Astrocyte of the spinal cord (primary cell): ENCODE data around the gene SOX6.

Source experiments
- DNase-seq: peaks from one replicate; pipeline ENCODE4 v3.0.0; 2011; ENCODE audit warnings: low read depth, low spot score
- H3K4me3 ChIP-seq: 2 replicates; pipeline ENCODE4 v1.5.1; 2011; ENCODE audit warnings: low read depth, mild to moderate bottlenecking, low read length, moderate library complexity
- CTCF ChIP-seq: IDR thresholded peaks from 2 replicates; pipeline ENCODE4 v1.5.1; 2012; ENCODE audit warnings: low read depth, mild to moderate bottlenecking, low read length, inconsistent platforms
- in situ Hi-C: cut with HindIII; loops from 2 replicates; pipeline ENCODE4 v1.10.0; 2017; ENCODE audit warnings: low sequenced_read_pairs

SOX6 gene

DNA sequence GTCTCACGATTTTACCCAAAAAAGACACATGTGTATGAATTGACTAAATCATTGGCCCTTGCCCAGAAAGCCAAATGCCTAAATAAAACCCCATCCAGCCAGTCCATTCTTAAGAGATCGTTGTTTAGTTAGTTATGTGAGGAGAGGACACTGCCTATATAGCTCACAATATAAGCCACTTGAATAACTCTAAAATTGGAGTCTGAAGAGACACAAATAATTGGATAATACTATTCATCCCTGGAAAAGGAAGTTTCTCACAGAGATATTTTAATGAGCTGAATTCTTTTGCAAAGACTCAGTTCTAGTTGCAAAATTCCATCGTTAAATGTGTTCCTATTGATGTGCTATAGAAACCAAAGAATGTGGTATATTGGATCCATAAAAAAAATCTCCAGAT is 176.7 kb downstream of the SOX6 start:
- in situ Hi-C loops: no loop called here
- TF ChIP-seq CTCF: no peak
- H3K4me3 ChIP-seq: no peak overlapping the region
- no peak for DNase-seq

DNA sequence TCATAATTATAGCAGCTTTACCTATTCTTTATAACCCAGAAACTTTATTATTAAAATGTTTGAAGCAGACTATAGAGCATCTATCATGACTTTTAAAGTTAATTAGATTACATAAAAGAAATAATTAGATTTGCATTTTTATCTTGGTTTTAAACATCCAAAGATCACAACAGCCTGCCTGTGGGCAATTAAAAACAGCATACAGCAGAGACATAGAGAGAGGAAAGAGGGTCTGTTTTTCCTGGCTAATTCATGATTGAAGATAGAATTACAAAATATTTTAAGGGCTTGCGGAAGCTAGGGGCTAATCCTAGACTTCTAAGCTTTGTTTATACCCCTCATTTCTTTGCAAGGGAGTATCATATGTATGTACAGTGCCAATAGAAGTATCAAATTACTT is 178.1 kb downstream of the SOX6 start:
- in situ Hi-C loops: no loop called here
- no peak overlapping the region for H3K4me3 ChIP-seq

GRCh38 chr11:16177688-16178087 is 178.7 kb downstream of the SOX6 start:
- H3K4me3 ChIP-seq: no peak overlapping the region
- DNase-seq: no peak
- in situ Hi-C loops: no loop called here
- TF ChIP-seq CTCF: no peak

More for the DNA sequence above, 178.1 kb downstream of the SOX6 start:
- TF ChIP-seq CTCF: no peak
- DNase-seq: no peak

GRCh38 chr11:16173798-16174197 is 182.5 kb downstream of the SOX6 start:
- in situ Hi-C loops: no loop called here
- TF ChIP-seq CTCF: no peak

GRCh38 chr11:16171882-16172281 is 184.5 kb downstream of the SOX6 start:
- in situ Hi-C loops: no loop called here
- no peak for TF ChIP-seq CTCF
- DNase-seq: no peak
- H3K4me3 ChIP-seq: no peak overlapping the region

More at GRCh38 chr11:16173798-16174197, 182.5 kb downstream of the SOX6 start:
- DNase-seq: no peak
- no peak overlapping the region for H3K4me3 ChIP-seq

- no peak for TF ChIP-seq CTCF
- DNase-seq: no peak
- in situ Hi-C loops: no loop called here
- no peak overlapping the region for H3K4me3 ChIP-seq
Observed at GRCh38 chr11:16169956-16170847, 186.1 kb downstream of the SOX6 start.
